Hepatocyte (in vitro differentiated cells): ENCODE measurements around the gene ZNF341. TPM values are rescaled to one million over a fixed set of nuclear protein-coding genes. Genes with fewer than 3 reads are reported as not detected.

Experiments
- DNase-seq: peaks from one replicate; pipeline ENCODE4 v3.0.0-alpha.2; 2016; ENCODE audit warnings: low spot score
- H2AFZ ChIP-seq: fragments of 200-600 bp; sonication (generic); 2 replicates; pipeline ENCODE4 v1.6.0; 2016; ENCODE audit warnings: antibody characterized with exemption, mild to moderate bottlenecking
- H3K27ac ChIP-seq: fragments of 200-600 bp; sonication (generic); 2 replicates; pipeline ENCODE4 v1.5.1; 2016; ENCODE audit warnings: mild to moderate bottlenecking
- H3K27me3 ChIP-seq: fragments of 200-600 bp; sonication (generic); 2 replicates; pipeline ENCODE4 v1.6.1; 2016
- H3K36me3 ChIP-seq: fragments of 200-600 bp; sonication (generic); replicated peaks from 2 replicates; pipeline ENCODE4 v1.5.1; 2016; ENCODE audit warnings: low read depth; ENCODE audit not compliant: insufficient read depth
- H3K4me1 ChIP-seq: fragments of 200-600 bp; sonication (generic); 2 replicates; pipeline ENCODE4 v1.5.1; 2016; ENCODE audit warnings: mild to moderate bottlenecking, moderate library complexity; ENCODE audit not compliant: insufficient read depth
- H3K4me2 ChIP-seq: fragments of 200-600 bp; sonication (generic); 2 replicates; pipeline ENCODE4 v1.6.0; 2016
- H3K4me3 ChIP-seq: fragments of 200-600 bp; sonication (generic); 2 replicates; pipeline ENCODE4 v1.5.1; 2016; ENCODE audit warnings: mild to moderate bottlenecking
- H3K79me2 ChIP-seq: fragments of 200-600 bp; sonication (generic); 2 replicates; pipeline ENCODE4 v1.6.0; 2017; ENCODE audit warnings: mild to moderate bottlenecking
- H3K9me2 ChIP-seq: fragments of 200-600 bp; sonication (generic); replicated peaks from 2 replicates; pipeline ENCODE4 v1.6.0; 2017; ENCODE audit warnings: mild to moderate bottlenecking; ENCODE audit not compliant: insufficient read depth
- H3K9me3 ChIP-seq: fragments of 200-600 bp; sonication (generic); 2 replicates; pipeline ENCODE4 v1.5.1; 2016; ENCODE audit warnings: low read depth, mild to moderate bottlenecking
- H4K20me1 ChIP-seq: fragments of 200-600 bp; sonication (generic); 2 replicates; pipeline ENCODE4 v1.6.0; 2016; ENCODE audit warnings: mild to moderate bottlenecking; ENCODE audit not compliant: insufficient read depth, poor library complexity, severe bottlenecking
- EZH2 ChIP-seq: fragments of 200-600 bp; sonication (generic); IDR thresholded peaks from 2 replicates; pipeline ENCODE4 v1.6.1; 2016; ENCODE audit warnings: antibody characterized with exemption, mild to moderate bottlenecking, borderline replicate concordance
- EZH2phosphoT487 ChIP-seq: fragments of 200-600 bp; sonication (generic); IDR thresholded peaks from one replicate; pipeline ENCODE4 v1.6.1; 2018; ENCODE audit warnings: antibody characterized with exemption, mild to moderate bottlenecking, low read depth, moderate library complexity; ENCODE audit not compliant: unreplicated experiment, severe bottlenecking
- WGBS: methylation state at CpG from one replicate; pipeline ENCODE4 v1.1.6; 2016; ENCODE audit warnings: low lambda C conversion rate; ENCODE audit errors: missing lambda C conversion rate; 5-methylcytosine and 5-hydroxymethylcytosine counted together
- polyA plus RNA-seq: library from polyadenylated mRNA; unstranded; fragments of >200 nt; fragmentation: Nextera tagmentation; extraction: Ambion mirVana; gene quantifications from 2 replicates; pipeline ENCODE4 v1.2.1, GENCODE V29; 2016
- total RNA-seq: library from RNA; depleted of rRNA; stranded (reverse); fragments of >200 nt; gene quantifications from 2 replicates; pipeline ENCODE4 v1.2.3, GENCODE V29; 2014
- TF ChIP-seq, protein P1 (sequence below): fragments of 200-600 bp; sonication (generic); IDR thresholded peaks from 2 replicates; pipeline ENCODE4 v1.5.1; 2016; ENCODE audit warnings: antibody characterized with exemption, mild to moderate bottlenecking; ENCODE audit not compliant: poor library complexity

Gene ZNF341
- total and polyA plus RNA-seq, 2 experiments from 2014 or later = 2.3 to 3.6 TPM

DNA sequence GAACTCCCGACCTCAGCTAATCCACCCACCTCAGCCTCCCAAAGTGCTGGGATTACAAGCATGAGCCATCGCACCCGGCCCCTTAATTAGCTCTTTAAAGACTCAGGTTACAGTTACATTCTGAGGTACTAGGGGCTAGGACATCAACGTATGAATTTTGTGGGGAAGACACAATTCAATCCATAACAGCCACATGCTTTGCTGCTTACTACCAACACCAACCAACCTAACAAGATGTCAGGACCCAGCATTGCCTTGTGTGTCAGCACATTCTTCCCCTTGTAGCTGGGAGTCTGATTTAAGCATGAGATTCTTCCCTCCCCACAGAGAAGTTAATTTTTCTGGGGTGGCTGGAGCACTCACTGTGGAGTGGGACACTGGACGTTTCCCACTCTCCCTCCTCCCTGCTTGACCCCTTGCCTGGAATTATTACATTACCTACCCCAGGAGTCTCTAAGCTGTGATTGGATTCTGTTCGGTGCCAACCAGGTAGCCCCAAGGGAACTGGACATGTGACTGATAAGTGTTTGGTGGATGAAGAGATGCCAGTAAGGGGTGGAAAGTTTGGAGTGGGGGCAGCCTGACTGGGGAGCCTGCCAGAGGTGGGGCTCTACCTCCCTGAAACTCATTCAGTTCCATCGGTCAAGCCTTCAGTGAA lies 6.1 kb upstream of the ZNF341 start:
- Histone ChIP-seq H3K4me3 (no peak overlapping the region), H3K4me2 (no peak overlapping the region), H3K4me1 (peaks cover 4% of the 10 kb centered on the region), H3K9me3 (no peaks in the 10 kb centered on the region), H3K9me2 (no peaks in the 10 kb centered on the region), H3K79me2 (no peaks in the 10 kb centered on the region), H3K36me3 (no peaks in the 10 kb centered on the region), H2AFZ (no peak overlapping the region), H3K27ac (no peak overlapping the region), H4K20me1 (no peaks in the 10 kb centered on the region), H3K27me3 (no peaks in the 10 kb centered on the region)
- 78% methylated on average over 7 of the region's 7 CpGs for WGBS
- TF ChIP-seq EZH2phosphoT487 (no peak), EZH2 (no peak)
- TF ChIP-seq, protein P1, sequence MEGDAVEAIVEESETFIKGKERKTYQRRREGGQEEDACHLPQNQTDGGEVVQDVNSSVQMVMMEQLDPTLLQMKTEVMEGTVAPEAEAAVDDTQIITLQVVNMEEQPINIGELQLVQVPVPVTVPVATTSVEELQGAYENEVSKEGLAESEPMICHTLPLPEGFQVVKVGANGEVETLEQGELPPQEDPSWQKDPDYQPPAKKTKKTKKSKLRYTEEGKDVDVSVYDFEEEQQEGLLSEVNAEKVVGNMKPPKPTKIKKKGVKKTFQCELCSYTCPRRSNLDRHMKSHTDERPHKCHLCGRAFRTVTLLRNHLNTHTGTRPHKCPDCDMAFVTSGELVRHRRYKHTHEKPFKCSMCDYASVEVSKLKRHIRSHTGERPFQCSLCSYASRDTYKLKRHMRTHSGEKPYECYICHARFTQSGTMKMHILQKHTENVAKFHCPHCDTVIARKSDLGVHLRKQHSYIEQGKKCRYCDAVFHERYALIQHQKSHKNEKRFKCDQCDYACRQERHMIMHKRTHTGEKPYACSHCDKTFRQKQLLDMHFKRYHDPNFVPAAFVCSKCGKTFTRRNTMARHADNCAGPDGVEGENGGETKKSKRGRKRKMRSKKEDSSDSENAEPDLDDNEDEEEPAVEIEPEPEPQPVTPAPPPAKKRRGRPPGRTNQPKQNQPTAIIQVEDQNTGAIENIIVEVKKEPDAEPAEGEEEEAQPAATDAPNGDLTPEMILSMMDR = no peak
- no peak for DNase-seq

DNA sequence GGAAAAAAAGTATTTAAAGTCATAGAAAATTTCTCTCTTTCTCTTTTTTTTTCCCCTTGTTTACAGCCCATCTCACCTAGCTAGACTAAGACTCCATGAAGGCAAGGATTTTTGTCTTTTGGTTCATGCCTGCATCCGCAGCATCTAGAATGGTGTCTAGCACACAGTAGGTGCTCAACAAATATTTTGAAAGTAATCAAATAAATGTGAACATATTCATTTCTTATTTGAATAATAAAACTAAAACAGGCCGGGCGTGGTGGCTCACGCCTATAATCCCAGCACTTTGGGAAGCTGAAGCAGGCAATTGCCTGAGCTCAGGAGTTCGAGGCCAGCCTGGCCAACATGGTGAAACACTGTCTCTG lies 4.7 kb upstream of the ZNF341 start:
- Histone ChIP-seq H3K9me3 (no peaks in the 10 kb centered on the region), H2AFZ (no peak overlapping the region), H3K27me3 (no peaks in the 10 kb centered on the region), H3K9me2 (no peaks in the 10 kb centered on the region), H3K4me3 (no peak overlapping the region), H4K20me1 (no peaks in the 10 kb centered on the region), H3K79me2 (no peaks in the 10 kb centered on the region), H3K27ac (no peak overlapping the region), H3K4me1 (peaks cover 10% of the 10 kb centered on the region), H3K36me3 (no peaks in the 10 kb centered on the region), H3K4me2 (no peak overlapping the region)
- no peak for DNase-seq
- TF ChIP-seq EZH2 (no peak), EZH2phosphoT487 (no peak)
- TF ChIP-seq, protein P1 = no peak
- WGBS = 96% methylated on average over 5 of the region's 5 CpGs

DNA sequence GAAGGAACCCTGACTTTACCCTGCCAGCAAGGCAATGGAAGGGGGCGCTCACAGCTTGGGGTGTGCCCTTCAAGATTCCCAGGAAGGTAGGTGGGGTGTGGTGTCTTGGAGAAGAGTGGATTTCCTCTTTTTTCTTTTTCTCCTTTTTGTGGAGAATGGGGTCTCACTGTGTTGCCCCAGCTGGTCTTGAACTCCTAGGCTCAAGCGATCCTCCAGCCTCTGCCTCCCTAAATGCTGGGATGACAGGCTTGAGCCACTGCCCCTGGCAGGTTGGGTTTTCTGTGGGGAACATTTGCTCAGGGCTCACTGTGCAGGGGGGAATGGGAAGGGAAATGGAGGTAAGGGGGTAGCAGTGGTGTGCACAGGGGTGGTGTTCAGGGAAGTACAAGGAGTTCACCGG lies 4.0 kb upstream of the ZNF341 start:
- H3K27ac ChIP-seq = no peak overlapping the region
- TF ChIP-seq, protein P1 = no peak
- TF ChIP-seq EZH2phosphoT487 (no peak), EZH2 (no peak)
- H3K79me2 ChIP-seq = no peaks in the 10 kb centered on the region
- DNase-seq = no peak
- no peaks in the 10 kb centered on the region for H3K9me3 ChIP-seq
- H3K36me3 ChIP-seq = no peaks in the 10 kb centered on the region
- peaks cover 16% of the 10 kb centered on the region for H3K4me1 ChIP-seq
- no peak overlapping the region for H3K4me3 ChIP-seq
- H3K27me3 ChIP-seq = no peaks in the 10 kb centered on the region
- no peak overlapping the region for H2AFZ ChIP-seq
- WGBS = 92% methylated on average over 3 of the region's 3 CpGs
- H4K20me1 ChIP-seq = no peaks in the 10 kb centered on the region
- H3K4me2 ChIP-seq = no peak overlapping the region
- no peaks in the 10 kb centered on the region for H3K9me2 ChIP-seq

DNA sequence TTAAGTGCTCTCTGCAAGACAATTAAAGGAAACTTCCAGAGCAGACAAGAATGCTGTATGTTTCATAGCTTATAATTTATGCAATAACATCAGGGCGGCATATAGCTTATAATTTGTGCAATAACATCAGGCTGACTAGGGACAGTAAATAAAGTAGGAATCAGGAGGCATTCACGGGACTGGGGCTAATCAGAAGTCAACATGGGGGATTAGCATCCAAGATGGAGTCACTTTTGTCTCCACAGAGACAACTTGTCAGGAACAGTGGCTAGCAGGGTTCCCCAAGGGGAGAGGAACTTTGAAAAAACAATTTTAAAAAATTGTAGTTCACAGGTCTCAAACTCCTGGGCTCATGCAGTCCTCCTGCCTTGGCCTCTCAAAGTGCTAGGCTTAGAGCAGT lies 3.3 kb upstream of the ZNF341 start:
- no peak for TF ChIP-seq EZH2phosphoT487
- no peak for TF ChIP-seq EZH2
- TF ChIP-seq, protein P1 = no peak
- H3K9me3 ChIP-seq = no peaks in the 10 kb centered on the region
- H3K27ac ChIP-seq = no peak overlapping the region
- no peaks in the 10 kb centered on the region for H3K27me3 ChIP-seq
- no peaks in the 10 kb centered on the region for H3K36me3 ChIP-seq
- H3K4me2 ChIP-seq = no peak overlapping the region
- no peak overlapping the region for H3K4me3 ChIP-seq
- DNase-seq = no peak
- H3K4me1 ChIP-seq = peaks cover 23% of the 10 kb centered on the region
- H2AFZ ChIP-seq = no peak overlapping the region
- 92% methylated on average over 2 of the region's 2 CpGs for WGBS
- no peaks in the 10 kb centered on the region for H3K9me2 ChIP-seq
- H3K79me2 ChIP-seq = no peaks in the 10 kb centered on the region
- no peaks in the 10 kb centered on the region for H4K20me1 ChIP-seq
